RKO (cell line): Measurements from ENCODE around the gene MAPRE2.
"Not testable (repeated sequence)": the region's sequence is repeated elsewhere in the genome, so short reads cannot be mapped to it uniquely, and the experiment has no call there.

Experiments
- DNase-seq: peaks from one replicate; pipeline ENCODE4 v3.0.0-alpha.2; 2016; ENCODE audit warnings: low spot score

The MAPRE2 gene

GRCh38 chr18:35091841-35092240 is 50.6 kb downstream of the MAPRE2 start:
- DNase-seq = no peak

GRCh38 chr18:35095983-35096676 is 54.9 kb downstream of the MAPRE2 start:
- DNase-seq = peak; percentile 0

GRCh38 chr18:35096677-35097011 is 55.4 kb downstream of the MAPRE2 start:
- DNase-seq = no peak

GRCh38 chr18:35097195-35097594 is 56.0 kb downstream of the MAPRE2 start:
- DNase-seq = no peak

GRCh38 chr18:35097763-35098162 is 56.5 kb downstream of the MAPRE2 start:
- DNase-seq = no peak

GRCh38 chr18:35099911-35100310 is 58.7 kb downstream of the MAPRE2 start:
- DNase-seq = peak; percentile 53

- DNase-seq = no peak
Observed at GRCh38 chr18:35104391-35105051, 63.3 kb downstream of the MAPRE2 start.

- no peak for DNase-seq
Observed at GRCh38 chr18:35106013-35106844, 65.0 kb downstream of the MAPRE2 start.

- DNase-seq = peak; percentile 27
Observed at GRCh38 chr18:35106845-35107148, 65.6 kb downstream of the MAPRE2 start.

GRCh38 chr18:35107216-35107615 is 66.0 kb downstream of the MAPRE2 start:
- no peak for DNase-seq

- not testable (repeated sequence) for DNase-seq
Observed at GRCh38 chr18:35108088-35108487, 66.9 kb downstream of the MAPRE2 start.

GRCh38 chr18:35110059-35110458 is 68.8 kb downstream of the MAPRE2 start:
- DNase-seq = no peak

- DNase-seq = no peak
Observed at GRCh38 chr18:35110554-35111485, 69.6 kb downstream of the MAPRE2 start.

GRCh38 chr18:35112696-35113095 is 71.5 kb downstream of the MAPRE2 start:
- no peak for DNase-seq

GRCh38 chr18:35114305-35114704 is 73.1 kb downstream of the MAPRE2 start:
- no peak for DNase-seq

- DNase-seq = no peak
Observed at GRCh38 chr18:35116784-35117318, 75.6 kb downstream of the MAPRE2 start.

GRCh38 chr18:35117372-35117771 is 76.2 kb downstream of the MAPRE2 start:
- DNase-seq = no peak

- no peak for DNase-seq
Observed at GRCh38 chr18:35117951-35118411, 76.8 kb downstream of the MAPRE2 start.

GRCh38 chr18:35118641-35119040 is 77.4 kb downstream of the MAPRE2 start:
- no peak for DNase-seq

GRCh38 chr18:35121038-35121437 is 79.8 kb downstream of the MAPRE2 start:
- DNase-seq = no peak

- DNase-seq = no peak
Observed at GRCh38 chr18:35121531-35121930, 80.3 kb downstream of the MAPRE2 start.
